ENCODE results near the gene SHPK. TPM values are rescaled to one million over a fixed set of nuclear protein-coding genes. Genes with fewer than 3 reads are reported as not detected.

Gene SHPK
- total and polyA plus RNA-seq, 8 donors: 4.9 to 29.4 (median 10.8) TPM

DNA sequence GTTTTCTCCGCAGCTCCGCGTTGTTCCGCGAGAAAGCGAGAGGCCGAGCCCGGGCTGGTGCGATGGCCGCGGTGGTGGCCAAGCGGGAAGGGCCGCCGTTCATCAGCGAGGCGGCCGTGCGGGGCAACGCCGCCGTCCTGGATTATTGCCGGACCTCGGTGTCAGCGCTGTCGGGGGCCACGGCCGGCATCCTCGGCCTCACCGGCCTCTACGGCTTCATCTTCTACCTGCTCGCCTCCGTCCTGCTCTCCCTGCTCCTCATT, 33.0 kb upstream of the SHPK start:
- Histone ChIP-seq H3K4me3 (peak overlapping the region; percentile 87 to 98 (median 94)), H3K9me3 (no peaks in the 10 kb centered on the region), H3K27me3 (no peaks in the 10 kb centered on the region), H3K4me1 (peaks cover 30 to 56% (median 41%) of the 10 kb centered on the region in 4 donors), H3K27ac (peak overlapping the region; percentile 89 to 98 (median 97)), H3K36me3 (peaks cover 9 to 27% (median 17%) of the 10 kb centered on the region in 4 donors)
- intact Hi-C loops (cut with DNase I; ENCODE audit: low total_unique reads): no loop called here
- no peak for DNase-seq
- TF ChIP-seq POLR2A (IDR thresholded peaks at IDR 0.05): no peak
- TF ChIP-seq, protein P1, sequence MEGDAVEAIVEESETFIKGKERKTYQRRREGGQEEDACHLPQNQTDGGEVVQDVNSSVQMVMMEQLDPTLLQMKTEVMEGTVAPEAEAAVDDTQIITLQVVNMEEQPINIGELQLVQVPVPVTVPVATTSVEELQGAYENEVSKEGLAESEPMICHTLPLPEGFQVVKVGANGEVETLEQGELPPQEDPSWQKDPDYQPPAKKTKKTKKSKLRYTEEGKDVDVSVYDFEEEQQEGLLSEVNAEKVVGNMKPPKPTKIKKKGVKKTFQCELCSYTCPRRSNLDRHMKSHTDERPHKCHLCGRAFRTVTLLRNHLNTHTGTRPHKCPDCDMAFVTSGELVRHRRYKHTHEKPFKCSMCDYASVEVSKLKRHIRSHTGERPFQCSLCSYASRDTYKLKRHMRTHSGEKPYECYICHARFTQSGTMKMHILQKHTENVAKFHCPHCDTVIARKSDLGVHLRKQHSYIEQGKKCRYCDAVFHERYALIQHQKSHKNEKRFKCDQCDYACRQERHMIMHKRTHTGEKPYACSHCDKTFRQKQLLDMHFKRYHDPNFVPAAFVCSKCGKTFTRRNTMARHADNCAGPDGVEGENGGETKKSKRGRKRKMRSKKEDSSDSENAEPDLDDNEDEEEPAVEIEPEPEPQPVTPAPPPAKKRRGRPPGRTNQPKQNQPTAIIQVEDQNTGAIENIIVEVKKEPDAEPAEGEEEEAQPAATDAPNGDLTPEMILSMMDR (IDR thresholded peaks at IDR 0.05): no peak
- no peak for TF ChIP-seq EP300 (IDR thresholded peaks at IDR 0.05)
- TF ChIP-seq POLR2AphosphoS5 (IDR thresholded peaks at IDR 0.05): no peak
- 0 to 2% (median 0%) methylated on average over 9 to 32 of the region's 32 CpGs for WGBS, 5 donors

DNA sequence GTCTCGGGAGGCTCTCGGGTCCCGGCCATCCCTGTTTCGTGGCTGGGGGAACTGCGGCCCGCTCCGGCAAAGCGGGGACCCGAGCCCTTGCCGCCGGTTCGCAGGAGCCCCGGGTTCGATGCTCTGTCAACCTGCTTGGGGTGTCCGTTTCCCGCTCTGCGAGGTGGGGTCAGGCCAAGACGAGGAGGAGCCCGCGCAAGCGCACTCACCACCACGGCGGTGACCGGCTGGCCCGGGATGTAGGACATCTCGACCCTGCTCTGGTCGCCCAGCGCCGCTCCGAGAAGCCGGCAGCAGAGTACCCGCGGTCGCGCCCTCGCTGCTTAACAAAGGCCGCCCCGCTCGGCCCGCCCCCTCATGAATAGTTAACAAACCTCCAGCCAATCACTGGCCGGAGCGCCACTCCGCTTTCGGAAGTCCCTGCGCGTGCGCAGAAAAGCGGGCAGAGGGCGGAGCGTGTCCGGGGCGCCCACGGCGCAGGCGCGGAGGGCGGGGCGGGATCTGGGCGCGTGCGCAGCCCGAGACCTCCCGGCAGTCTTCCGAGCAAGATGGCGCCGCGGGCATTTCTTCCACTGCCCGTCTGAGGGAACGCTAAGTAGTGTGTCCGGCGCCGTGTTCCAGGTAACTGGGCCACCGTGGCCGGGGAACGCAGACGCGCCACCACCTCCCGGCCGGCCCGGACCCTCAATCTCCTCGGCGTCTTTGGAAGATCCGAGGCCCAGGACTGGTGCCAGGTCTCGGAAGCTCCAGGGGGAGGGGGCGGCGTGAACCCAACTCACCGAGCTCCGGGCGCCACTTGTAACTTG, 32.4 kb upstream of the SHPK start, which contains the start of the genes EMC6 and TAX1BP3:
TSS of gene EMC6 (plus strand) at position 534 of the 806 bp plus-strand sequence. CDS start 335 bp downstream, outside the sequence.
TSS of gene TAX1BP3 (minus strand) at position 300 of the 806 bp plus-strand sequence. CDS start at position 248, 52 bp downstream.
- DNase-seq: peak; percentile 99 to 100
- intact Hi-C loops (cut with DNase I; ENCODE audit: low total_unique reads): no loop called here
- TF ChIP-seq POLR2AphosphoS5 (IDR thresholded peaks at IDR 0.05) (peak; percentile 55 to 98 (median 97)), EP300 (IDR thresholded peaks at IDR 0.05) (no peak), POLR2A (IDR thresholded peaks at IDR 0.05) (peak in 2 of 4 donors; percentile 74 to 80)
- TF ChIP-seq, protein P1 (IDR thresholded peaks at IDR 0.05): no peak
- Histone ChIP-seq H3K36me3 (peaks cover 14 to 32% (median 22%) of the 10 kb centered on the region in 4 donors), H3K9me3 (no peaks in the 10 kb centered on the region), H3K27ac (peak within 1 kb of the TSS; percentile 95 to 98 (median 97)), H3K4me1 (peaks cover 30 to 61% (median 41%) of the 10 kb centered on the region in 4 donors), H3K27me3 (no peaks in the 10 kb centered on the region), H3K4me3 (peak within 1 kb of the TSS; percentile 87 to 98 (median 94))
- 0 to 1% (median 0%) methylated on average over 22 to 89 of the region's 89 CpGs; no CpG with 5 or more reads in 1 of the 5 donors for WGBS, 5 donors

DNA sequence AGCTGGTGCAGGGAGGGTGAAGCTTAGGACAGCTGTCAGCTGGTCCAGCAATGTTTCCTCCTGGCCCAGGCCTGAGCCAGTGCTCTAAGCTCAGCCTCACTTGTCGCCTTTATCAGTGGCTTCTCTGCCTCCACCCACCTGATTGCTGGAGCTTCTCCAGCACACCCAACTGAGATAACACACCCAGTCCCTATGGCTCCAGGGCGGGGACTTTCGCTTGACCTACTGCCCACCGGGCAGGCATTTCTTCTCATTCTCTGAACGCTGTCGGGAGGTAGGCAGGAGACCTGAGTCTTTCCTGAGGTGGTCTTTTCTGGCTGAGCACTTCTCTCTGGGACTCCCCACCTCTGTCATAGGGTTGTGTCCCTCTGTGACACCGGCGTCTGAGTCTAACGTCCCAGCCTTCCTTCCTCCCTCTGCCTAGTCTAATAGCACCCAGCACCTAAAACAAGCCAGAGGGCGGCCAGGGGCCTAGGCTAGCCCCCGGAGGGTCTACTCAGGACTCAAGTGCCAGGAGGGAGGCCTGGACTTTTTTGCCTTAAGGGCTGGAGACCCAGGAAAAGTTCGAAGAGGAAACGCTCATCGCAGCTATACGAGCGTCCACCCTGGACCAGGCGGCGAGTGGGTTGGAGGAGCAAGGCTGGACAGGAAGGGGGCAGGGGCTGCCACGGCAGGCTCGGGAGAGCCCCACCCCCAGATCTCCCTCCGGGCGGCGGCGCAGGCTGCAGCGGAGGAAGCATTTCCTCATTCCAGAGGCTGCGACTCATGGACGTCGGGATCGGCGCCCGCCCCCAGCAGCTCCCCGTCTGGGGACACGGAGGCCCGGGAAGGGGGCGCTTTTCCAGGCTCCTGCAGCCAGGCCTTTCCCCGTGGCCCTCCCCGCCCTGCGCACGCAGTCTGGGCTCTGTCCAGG, 31.6 kb upstream of the SHPK start:
- H3K36me3 ChIP-seq: peaks cover 22 to 41% (median 30%) of the 10 kb centered on the region in 4 donors
- intact Hi-C loops (cut with DNase I; ENCODE audit: low total_unique reads): no loop called here

More for the DNA sequence above, 31.6 kb upstream of the SHPK start:
- H3K4me1 ChIP-seq: peaks cover 33 to 70% (median 42%) of the 10 kb centered on the region in 4 donors
- peak; percentile 91 to 97 for DNase-seq
- WGBS, 5 donors: 3 to 8% (median 5%) methylated on average over 22 to 39 of the region's 39 CpGs
- TF ChIP-seq EP300 (IDR thresholded peaks at IDR 0.05): no peak
- peak; percentile 64 to 88 (median 87) for TF ChIP-seq POLR2AphosphoS5 (IDR thresholded peaks at IDR 0.05)
- TF ChIP-seq, protein P1 (IDR thresholded peaks at IDR 0.05): no peak
- peak in 1 of 4 donors; percentile 19 for TF ChIP-seq POLR2A (IDR thresholded peaks at IDR 0.05)
- peak overlapping the region; percentile 87 to 98 (median 94) for H3K4me3 ChIP-seq
- H3K27me3 ChIP-seq: no peaks in the 10 kb centered on the region
- no peaks in the 10 kb centered on the region for H3K9me3 ChIP-seq
- H3K27ac ChIP-seq: peak overlapping the region; percentile 95 to 98 (median 97)
